ENCODE results near the gene RNF34.

Gene RNF34

GRCh38 chr12:121388421-121388981 is 11.4 kb upstream of the RNF34 start:
- DNase-seq (ENCODE audit: low read depth in 1 of 2, low spot score in 1 of 2): no peak

GRCh38 chr12:121390856-121391255 is 9.1 kb upstream of the RNF34 start:
- no peak for DNase-seq (ENCODE audit: low read depth in 1 of 2, low spot score in 1 of 2)

GRCh38 chr12:121391619-121392324 is 8.1 kb upstream of the RNF34 start:
- no peak for DNase-seq (ENCODE audit: low read depth in 1 of 2, low spot score in 1 of 2)

GRCh38 chr12:121392325-121392716 is 7.6 kb upstream of the RNF34 start:
- no peak for DNase-seq (ENCODE audit: low read depth in 1 of 2, low spot score in 1 of 2)

GRCh38 chr12:121397521-121397920 is 2.4 kb upstream of the RNF34 start:
- no peak for DNase-seq (ENCODE audit: low read depth in 1 of 2, low spot score in 1 of 2)

- no peak for DNase-seq (ENCODE audit: low read depth in 1 of 2, low spot score in 1 of 2)
Observed at GRCh38 chr12:121398355-121398754, 1.6 kb upstream of the RNF34 start.

- DNase-seq (ENCODE audit: low read depth in 1 of 2, low spot score in 1 of 2): peak; percentile 35
Observed at GRCh38 chr12:121400332-121401139, 618 bp downstream of the RNF34 start.

GRCh38 chr12:121403721-121404120 is 3.8 kb downstream of the RNF34 start:
- no peak for DNase-seq (ENCODE audit: low read depth in 1 of 2, low spot score in 1 of 2)

- DNase-seq (ENCODE audit: low read depth in 1 of 2, low spot score in 1 of 2): no peak
Observed at GRCh38 chr12:121404734-121405133, 4.8 kb downstream of the RNF34 start.

GRCh38 chr12:121405211-121405610 is 5.3 kb downstream of the RNF34 start:
- no peak for DNase-seq (ENCODE audit: low read depth in 1 of 2, low spot score in 1 of 2)

GRCh38 chr12:121413917-121414316 is 14.0 kb downstream of the RNF34 start:
- DNase-seq (ENCODE audit: low read depth in 1 of 2, low spot score in 1 of 2): no peak

GRCh38 chr12:121417847-121418246 is 17.9 kb downstream of the RNF34 start:
- no peak for DNase-seq (ENCODE audit: low read depth in 1 of 2, low spot score in 1 of 2)

GRCh38 chr12:121420109-121420508 is 20.2 kb downstream of the RNF34 start:
- no peak for DNase-seq (ENCODE audit: low read depth in 1 of 2, low spot score in 1 of 2)

- no peak for DNase-seq (ENCODE audit: low read depth in 1 of 2, low spot score in 1 of 2)
Observed at GRCh38 chr12:121423253-121423652, 23.3 kb downstream of the RNF34 start.

- no peak for DNase-seq (ENCODE audit: low read depth in 1 of 2, low spot score in 1 of 2)
Observed at GRCh38 chr12:121423682-121424623, 24.0 kb downstream of the RNF34 start.

GRCh38 chr12:121424624-121424975 is 24.7 kb downstream of the RNF34 start:
- DNase-seq (ENCODE audit: low read depth in 1 of 2, low spot score in 1 of 2): no peak

- no peak for DNase-seq (ENCODE audit: low read depth in 1 of 2, low spot score in 1 of 2)
Observed at GRCh38 chr12:121427556-121428050, 27.7 kb downstream of the RNF34 start.

GRCh38 chr12:121428883-121429282 is 29.0 kb downstream of the RNF34 start:
- DNase-seq (ENCODE audit: low read depth in 1 of 2, low spot score in 1 of 2): no peak

GRCh38 chr12:121430833-121431415 is 31.0 kb downstream of the RNF34 start:
- DNase-seq (ENCODE audit: low read depth in 1 of 2, low spot score in 1 of 2): no peak

GRCh38 chr12:121432740-121433480 is 33.0 kb downstream of the RNF34 start:
- no peak for DNase-seq (ENCODE audit: low read depth in 1 of 2, low spot score in 1 of 2)
